GM13977 (cell line): ENCODE results near the gene SUCNR1.
"Not testable (repeated sequence)": the region's sequence is repeated elsewhere in the genome, so short reads cannot be mapped to it uniquely, and the experiment has no call there.

Source experiments
- DNase-seq: peaks from one replicate; pipeline ENCODE4 v3.0.0; 2012; ENCODE audit warnings: low spot score
- CTCF ChIP-seq: IDR thresholded peaks from 2 replicates; pipeline ENCODE4 v1.5.1; 2012; ENCODE audit warnings: mild to moderate bottlenecking, control low read depth; ENCODE audit not compliant: insufficient read depth; ENCODE audit errors: extremely low read depth, missing control alignments
- in situ Hi-C: fragments of 300-500 bp; cut with MboI; formaldehyde crosslinking; loops from one replicate; pipeline ENCODE4 v1.12.0; 2022; ENCODE audit warnings: low sequenced_read_pairs, low pct_unique_long_range_greater_than_20kb, mixed read lengths, inconsistent platforms; ENCODE audit not compliant: unreplicated experiment

SUCNR1 gene

GRCh38 chr3:151923901-151924300 lies 50.5 kb downstream of the SUCNR1 start:
- DNase-seq: no peak
- TF ChIP-seq CTCF: no peak
- in situ Hi-C loops: no loop called here

GRCh38 chr3:151924753-151925152 lies 51.3 kb downstream of the SUCNR1 start:
- in situ Hi-C loops: no loop called here
- no peak for DNase-seq
- no peak for TF ChIP-seq CTCF

GRCh38 chr3:151925419-151925818 lies 52.0 kb downstream of the SUCNR1 start:
- no peak for TF ChIP-seq CTCF
- DNase-seq: no peak
- in situ Hi-C loops: no loop called here

- in situ Hi-C loops: no loop called here
- no peak for DNase-seq
- no peak for TF ChIP-seq CTCF
Observed at GRCh38 chr3:151925876-151926275, 52.4 kb downstream of the SUCNR1 start.

- DNase-seq: no peak
- TF ChIP-seq CTCF: no peak
- in situ Hi-C loops: no loop called here
Observed at GRCh38 chr3:151926956-151927355, 53.5 kb downstream of the SUCNR1 start.

GRCh38 chr3:151927915-151928525 lies 54.6 kb downstream of the SUCNR1 start:
- not testable (repeated sequence) for DNase-seq

GRCh38 chr3:151931171-151931570 lies 57.7 kb downstream of the SUCNR1 start:
- in situ Hi-C loops: no loop called here
- TF ChIP-seq CTCF: no peak

More at GRCh38 chr3:151927915-151928525, 54.6 kb downstream of the SUCNR1 start:
- in situ Hi-C loops: not testable (repeated sequence)

More at GRCh38 chr3:151931171-151931570, 57.7 kb downstream of the SUCNR1 start:
- no peak for DNase-seq
